GM21528 (cell line): ENCODE results near the gene F8.

ENCODE experiments used
- ATAC-seq: cut with Tn5 transposase; IDR thresholded peaks from one replicate; pipeline ENCODE4 v1.9.1; 2021; ENCODE audit warnings: mild to moderate bottlenecking, moderate library complexity; ENCODE audit not compliant: unreplicated experiment, low FRiP score

Gene F8

GRCh38 chrX:154795016-154795415, 227.5 kb downstream of the F8 start:
- ATAC-seq, result no peak

- no peak for ATAC-seq
These were observed 229.3 kb downstream of the F8 start for GRCh38 chrX:154793084-154793795.

DNA sequence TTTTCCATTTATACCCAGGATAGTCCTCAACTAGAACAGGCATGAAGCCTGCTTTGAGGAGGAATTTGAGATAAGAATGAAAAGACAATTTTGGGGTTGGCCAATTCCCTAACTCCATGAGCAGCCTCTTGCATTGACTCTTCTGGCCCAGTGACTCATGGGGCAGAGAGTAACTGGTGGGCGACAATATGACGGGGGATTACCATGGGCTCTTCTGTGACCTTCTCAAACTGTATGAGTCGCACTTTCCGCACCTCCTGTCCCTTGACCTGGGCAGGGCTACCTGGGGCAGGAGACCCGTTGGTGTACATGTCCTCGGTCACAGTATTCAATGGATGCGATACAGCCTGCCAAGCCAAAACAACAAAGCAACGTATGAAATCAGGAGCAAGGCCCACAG, 230.6 kb downstream of the F8 start:
- ATAC-seq, result no peak

- ATAC-seq, result no peak
These were observed 231.1 kb downstream of the F8 start for GRCh38 chrX:154791467-154791866.
